CD4-positive, alpha-beta T cell treated with Interleukin-21 for 1 hour (primary cell): ENCODE measurements around the gene ITGA2B.
A peak's percentile ranks its signal among the peaks of the same experiment; 100 is the strongest.
"Not testable (repeated sequence)": the region's sequence is repeated elsewhere in the genome, so short reads cannot be mapped to it uniquely, and the experiment has no call there.

Experiments
- DNase-seq: peaks from one replicate; pipeline ENCODE4 v3.0.0-alpha.2; 2020

Gene ITGA2B

DNA sequence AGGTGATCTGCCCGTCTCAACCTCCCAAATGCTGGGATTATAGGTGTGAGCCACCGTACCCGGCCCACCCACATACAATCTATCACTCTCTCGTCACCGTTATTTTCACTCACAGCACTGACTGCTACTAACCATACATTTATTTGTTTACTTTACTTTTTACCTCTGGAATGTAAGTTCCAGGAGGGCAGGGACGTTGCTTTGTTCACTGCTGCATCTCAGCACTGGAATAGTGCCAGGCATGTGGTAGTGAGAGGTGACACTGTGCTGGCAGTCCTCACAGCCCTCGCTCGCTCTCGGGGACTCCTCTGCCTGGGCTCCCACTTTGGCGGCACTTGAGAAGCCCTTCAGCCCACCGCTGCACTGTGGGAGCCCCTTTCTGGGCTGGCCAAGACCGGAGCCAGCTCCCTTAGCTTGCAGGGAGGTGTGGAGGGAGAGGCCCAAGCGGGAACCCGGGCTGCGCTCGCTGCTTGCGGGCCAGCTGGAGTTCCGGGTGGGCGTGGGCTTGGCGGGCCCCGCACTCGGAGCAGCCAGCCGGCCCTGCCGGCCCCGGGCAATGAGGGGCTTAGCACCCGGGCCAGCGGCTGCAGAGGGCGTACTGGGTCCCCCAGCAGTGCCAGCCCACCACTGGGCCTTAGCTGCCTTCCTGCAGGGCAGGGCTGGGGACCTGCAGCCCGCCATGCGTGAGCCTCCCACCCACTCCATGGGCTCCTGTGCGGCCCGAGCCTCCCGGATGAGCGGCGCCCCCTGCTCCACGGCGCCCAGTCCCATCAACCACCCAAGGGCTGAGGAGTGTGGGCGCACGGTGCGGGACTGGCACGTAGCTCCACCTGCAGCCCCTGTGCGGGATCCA lies 20.8 kb downstream of the ITGA2B start:
- not testable (repeated sequence) for DNase-seq

DNA sequence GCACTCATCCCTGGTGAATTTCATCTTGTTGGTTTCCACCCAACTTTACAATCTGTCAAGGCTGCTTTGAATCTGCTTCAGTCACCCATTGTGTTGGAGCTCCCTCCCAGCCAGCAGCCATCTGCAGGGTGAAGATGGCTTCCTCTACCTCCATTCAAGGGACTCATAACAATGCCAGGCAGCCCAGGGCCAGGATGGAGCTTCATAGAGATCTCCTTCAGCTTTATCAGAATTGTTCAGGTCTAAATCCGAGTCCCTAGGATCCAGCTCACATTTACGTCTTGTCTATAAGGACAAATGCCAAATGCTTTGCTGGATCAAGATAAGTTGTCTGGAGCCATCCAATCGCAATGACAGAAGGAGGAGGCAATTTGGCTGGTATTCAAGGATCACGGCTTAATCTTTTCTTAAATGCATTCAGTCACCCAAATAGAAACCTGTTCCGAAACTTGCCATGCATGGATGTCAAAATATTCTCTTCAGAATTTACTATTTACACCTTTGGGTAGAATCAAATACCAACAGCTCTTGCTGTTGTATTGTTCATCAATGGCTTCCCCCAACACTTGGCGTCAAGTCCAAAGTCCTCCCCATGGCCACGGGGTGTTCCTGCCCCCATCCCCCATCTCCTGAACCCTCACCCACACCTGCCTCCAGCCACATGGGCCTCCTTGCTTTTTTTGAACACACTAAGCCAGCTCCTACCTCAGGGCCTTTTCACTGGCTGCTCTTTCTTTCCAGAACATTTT lies 22.0 kb downstream of the ITGA2B start:
- DNase-seq, result no peak

DNA sequence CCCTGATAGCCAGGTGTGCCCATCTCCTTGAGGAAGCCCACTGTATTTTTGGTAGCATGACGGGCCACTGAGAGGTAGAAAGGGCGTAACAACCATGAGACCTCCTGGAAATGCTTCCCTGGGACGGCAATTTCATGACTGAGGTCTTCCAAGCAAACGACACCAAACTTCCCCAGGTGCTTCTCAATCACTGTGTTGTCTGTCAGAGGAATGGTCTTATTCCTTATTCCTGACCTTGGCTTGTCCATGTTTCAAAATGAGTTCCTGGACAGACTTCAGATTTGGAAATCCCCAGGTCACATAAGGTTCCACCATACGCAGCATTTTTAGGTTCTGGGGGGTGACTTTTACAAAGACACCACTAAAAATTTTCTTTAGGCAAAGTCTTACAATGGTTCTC lies 24.4 kb downstream of the ITGA2B start:
- DNase-seq, result not testable (repeated sequence)

DNA sequence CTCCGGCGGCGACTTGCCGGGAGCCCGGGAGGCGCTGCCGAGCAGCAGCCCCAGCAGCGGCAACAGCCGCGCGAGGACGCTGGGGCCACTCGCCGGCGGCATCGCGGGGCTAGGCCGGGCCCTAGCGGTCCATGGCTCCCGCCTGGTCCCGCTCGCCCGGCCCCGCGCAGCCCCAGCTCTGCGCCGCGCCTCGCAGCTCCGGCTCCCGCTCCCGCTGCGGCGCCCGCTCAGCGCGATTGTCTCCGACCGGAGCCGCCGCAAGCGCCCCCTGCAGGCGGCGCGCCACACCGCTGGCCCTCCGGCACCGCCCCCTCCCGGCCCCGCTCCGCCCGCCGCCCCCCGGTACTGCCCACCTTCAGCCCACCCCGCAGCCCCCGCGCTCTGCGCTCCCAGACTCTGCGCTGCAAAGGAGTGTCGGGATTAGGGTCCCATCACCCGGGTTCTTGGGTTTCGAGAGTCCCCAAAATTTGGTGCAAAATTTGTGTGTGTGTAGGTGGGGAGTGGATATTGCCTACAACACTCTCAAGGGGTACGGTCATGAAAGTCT lies 25.8 kb downstream of the ITGA2B start, which contains the start of gene FAM171A2:
FAM171A2 (minus strand) TSS at position 241 of the 547 bp plus-strand sequence; CDS start at position 102, 139 bp downstream.
- peak; percentile 70 for DNase-seq

DNA sequence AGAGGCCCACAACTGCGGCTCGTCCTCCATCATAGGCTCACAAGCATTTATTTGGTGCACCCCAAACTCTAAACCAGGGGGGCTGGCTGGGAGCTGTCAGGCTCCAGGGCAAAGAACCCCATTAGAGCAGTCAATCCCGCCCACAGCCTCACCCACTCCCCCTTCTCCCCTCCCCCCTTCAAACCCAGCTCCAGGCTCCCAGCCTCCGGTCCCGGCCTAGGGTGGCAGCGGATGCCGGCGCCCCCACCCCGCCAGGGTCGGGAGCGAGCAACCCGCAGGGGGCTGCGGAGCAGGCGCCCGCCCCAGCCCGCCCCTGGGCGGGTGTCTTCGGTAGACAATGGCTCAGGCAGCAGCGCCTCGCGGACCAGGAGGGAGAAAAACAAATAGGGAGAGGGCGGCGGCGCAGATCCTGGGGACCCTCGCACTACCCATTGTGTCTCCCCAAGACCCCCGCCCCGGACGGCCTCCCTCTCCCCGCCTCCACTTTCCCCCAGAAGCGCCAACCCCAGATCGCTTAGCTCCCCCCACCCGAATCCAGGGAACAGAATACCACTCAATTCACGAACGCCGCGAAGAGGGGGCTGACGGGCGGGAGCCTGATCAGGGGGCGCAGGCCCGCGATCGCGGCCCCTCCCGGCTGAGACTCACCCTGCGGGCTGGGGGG lies 26.4 kb downstream of the ITGA2B start:
- DNase-seq, result no peak

DNA sequence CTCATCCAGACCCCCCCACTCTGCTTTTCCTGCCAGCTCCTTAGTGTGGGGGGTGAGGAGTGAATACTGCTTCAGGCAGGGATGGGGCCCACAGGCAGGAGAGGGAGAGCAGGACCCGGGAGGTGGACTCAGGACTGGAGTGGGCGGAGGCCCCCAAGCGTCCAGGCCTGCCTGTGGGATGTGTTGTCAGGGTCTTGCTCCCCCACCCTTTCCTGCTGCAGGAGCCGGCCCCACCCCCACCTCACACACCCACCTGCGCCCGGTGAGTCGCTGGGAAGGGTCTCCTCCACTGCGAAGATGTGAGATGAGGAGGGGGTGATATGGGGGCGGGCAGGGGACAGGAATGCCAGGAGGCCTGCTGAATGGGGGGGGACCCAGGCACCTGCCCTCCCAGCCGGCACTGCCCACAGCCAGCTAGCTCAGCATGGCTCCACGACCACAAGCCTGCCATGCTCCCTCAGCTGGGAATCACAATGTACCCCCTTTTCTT lies 26.9 kb downstream of the ITGA2B start:
- DNase-seq, result no peak

DNA sequence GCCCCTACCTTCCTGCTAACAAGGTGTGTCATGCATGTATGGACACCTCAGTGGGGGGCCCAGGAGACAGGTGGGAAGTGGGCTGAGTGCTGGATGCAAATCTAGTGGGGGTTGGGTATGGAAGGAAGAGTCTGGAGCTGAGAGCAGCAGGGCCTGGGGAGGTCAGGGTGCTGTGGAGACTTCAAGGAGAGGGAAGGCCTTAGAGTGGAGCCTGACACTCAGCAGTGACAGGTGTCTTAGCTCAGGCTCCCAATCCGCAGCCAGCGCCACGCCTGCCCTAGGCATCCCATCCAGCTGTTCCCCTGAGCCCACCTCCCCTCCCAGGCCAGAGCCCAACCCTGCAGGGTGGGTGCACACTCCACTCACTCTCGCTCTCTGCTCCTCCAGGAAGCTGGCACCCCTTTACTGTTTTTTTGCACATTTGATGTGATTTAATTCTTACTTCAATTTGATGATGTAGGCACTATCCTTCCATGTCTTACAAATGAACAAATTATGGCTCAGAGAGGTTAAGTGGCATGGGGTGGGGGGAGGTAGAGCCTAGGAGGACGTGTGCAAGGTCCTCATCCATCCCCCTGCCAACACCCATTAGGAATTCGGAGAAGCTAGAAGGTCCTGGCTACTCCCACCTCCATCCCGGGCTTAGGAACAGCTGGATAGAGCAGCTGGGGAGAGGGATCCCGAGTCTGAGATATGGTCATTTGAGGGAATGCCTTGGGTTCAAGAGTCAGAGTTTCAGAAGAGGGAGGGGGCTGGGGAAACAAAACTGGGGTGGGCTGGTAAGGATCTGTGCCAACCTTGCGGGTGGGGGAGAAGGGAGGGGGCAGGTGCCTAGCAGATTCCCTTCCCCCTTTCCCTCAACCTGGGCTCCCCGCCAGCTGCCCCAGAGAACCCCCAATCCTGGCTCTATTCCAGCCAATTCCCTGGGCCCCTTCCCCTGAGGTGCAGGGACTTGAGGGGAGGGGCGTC lies 27.9 kb downstream of the ITGA2B start:
- no peak for DNase-seq

DNA sequence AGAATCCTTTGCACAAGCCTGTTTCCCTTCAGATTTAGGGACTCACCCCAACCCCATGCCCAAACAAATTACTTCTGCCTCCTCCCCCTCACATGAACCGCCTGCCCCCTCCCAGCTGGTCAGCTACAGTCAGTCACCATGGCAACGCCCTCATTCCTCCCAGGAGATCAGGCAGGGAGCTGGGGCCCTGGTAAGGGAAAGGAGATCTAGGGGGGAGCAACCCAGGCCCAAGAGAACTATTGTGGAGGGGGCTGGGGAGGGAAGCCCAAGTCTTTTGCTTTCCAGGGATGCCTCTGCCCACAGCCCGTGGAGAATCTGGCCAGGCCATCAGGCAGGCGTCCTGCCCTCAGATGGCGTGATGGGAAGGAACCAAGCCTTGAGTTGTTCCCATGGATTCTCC lies 28.6 kb downstream of the ITGA2B start:
- DNase-seq, result no peak

DNA sequence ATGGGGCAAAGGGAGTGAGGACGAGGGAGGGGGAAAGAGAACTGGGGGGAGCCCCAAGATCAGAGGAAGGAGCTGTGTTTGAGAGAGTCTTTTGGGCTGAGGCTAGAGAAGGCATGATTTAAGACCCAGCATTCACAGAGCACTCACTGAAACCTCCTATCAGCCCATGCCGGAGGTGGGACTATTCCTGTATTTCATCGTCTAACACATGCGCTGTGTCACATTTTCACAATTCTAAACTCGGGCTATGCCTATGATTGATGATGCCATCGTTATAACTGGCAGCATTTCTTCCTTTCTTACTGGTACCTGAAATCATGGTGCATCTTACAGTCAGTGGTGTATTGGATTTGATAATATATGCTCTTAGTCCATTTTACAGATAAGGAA lies 29.3 kb downstream of the ITGA2B start:
- no peak for DNase-seq

DNA sequence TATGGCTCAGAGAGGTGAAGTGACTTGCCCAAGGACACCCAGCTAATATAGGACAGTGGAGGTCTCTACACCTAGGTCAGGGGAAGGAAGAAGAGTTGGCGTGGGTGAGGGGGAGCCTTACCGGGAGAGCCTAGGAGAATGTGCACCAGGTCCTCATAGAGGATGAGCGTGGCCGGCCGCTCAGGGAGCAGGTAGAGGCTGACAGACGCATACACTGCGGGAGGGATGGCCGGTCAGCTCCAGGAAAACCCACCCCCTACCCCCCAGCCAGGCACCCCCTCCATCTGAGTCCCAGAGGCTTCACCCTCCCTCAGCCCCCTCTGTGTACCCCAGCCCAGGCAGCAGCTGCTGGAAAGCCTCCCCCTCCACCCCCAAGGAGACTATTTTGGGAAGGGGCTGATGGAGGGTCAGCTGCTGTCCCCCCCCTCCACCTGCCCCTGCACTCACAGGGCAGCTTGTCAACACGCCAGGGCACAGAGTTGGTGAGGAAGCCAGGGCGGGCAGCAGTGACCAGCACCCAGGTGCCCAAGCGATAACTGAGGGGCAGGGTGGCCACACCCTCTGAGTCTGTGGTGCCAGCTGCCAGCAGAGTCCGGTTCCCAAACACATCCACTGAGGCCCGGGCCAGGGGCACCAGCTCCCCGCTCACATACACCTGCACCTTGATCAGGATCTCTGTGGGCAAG lies 29.8 kb downstream of the ITGA2B start:
- no peak for DNase-seq

DNA sequence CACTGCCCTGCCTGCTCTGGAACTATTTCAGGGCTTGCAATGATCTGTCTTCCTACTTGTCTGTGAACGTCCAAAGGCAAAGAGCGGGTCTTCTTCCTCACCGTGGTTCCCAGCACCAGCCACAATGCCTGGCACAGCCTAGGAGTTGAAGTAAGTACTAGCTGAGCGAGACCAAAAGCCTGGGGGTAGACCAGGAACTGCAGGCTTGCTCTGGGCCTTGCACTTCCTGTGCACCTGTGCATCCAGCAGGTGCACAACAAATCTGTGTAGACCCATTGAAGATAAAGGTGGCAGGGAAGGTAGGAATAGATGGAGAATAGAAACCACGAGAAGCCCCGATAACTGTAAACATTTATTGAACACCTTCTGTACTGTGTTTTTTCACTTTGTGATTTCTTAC lies 30.4 kb downstream of the ITGA2B start:
- no peak for DNase-seq

DNA sequence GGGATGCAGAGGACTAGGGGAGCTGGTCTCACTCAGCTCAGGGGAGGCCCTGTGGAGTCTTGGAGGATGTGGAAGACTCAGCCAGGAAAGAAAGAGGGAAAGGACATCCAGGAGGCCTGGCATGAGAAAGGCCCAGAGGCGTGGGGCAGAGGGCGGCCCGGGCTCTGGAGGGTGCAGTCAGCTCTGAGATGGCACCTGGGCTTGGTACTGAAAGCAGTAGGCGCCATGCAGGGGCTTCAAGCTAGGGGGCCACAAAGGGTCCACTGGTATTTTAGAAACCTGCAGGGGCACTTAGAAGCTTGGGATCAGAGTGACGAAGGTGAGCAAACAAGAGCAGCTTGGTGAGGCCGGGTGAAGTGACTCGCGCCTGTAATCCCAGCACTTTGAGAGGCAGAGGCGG lies 31.4 kb downstream of the ITGA2B start:
- DNase-seq, result no peak

DNA sequence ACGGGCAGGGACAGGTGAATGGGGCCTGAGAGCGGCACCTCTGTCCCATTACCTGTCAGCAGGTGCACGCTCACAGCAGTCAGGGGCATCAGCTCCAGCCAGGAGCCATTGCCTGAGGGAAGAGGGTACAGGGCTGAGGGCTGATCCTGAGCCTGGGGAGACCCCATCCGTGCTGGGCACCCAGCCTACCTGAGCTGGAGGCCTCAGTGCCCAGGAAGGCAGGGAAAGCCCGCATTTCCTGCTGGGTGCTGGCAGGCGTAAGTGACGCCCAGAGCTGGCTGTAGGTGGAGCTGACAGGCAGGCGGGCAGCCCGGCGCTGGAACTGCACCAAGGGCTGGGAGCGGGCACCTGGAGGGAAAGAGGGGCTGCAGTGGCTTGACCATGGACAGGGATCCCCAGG lies 33.2 kb downstream of the ITGA2B start:
- no peak for DNase-seq

DNA sequence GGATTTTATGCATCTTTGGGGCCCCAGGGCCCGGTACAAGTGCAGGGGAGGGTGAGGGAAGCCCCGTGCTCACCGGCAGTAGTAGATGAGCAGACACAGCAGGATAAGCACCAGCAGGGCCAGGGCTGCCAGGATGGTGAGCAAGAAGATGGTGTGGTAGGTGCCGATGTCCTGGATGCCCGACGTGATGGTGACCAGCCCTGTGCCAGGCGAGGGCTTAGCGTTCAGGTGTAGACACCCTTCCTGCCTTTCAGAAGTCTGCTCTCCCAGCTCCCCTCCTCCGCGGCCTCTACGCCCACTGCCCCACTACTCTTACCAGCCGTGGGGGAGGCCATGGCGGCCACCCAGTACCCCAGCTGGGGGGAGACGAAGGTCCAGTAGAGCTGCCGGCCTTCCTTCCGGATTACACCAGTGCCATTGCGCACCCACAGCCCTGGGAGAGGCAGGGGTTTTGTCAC lies 33.8 kb downstream of the ITGA2B start:
- DNase-seq, result no peak

DNA sequence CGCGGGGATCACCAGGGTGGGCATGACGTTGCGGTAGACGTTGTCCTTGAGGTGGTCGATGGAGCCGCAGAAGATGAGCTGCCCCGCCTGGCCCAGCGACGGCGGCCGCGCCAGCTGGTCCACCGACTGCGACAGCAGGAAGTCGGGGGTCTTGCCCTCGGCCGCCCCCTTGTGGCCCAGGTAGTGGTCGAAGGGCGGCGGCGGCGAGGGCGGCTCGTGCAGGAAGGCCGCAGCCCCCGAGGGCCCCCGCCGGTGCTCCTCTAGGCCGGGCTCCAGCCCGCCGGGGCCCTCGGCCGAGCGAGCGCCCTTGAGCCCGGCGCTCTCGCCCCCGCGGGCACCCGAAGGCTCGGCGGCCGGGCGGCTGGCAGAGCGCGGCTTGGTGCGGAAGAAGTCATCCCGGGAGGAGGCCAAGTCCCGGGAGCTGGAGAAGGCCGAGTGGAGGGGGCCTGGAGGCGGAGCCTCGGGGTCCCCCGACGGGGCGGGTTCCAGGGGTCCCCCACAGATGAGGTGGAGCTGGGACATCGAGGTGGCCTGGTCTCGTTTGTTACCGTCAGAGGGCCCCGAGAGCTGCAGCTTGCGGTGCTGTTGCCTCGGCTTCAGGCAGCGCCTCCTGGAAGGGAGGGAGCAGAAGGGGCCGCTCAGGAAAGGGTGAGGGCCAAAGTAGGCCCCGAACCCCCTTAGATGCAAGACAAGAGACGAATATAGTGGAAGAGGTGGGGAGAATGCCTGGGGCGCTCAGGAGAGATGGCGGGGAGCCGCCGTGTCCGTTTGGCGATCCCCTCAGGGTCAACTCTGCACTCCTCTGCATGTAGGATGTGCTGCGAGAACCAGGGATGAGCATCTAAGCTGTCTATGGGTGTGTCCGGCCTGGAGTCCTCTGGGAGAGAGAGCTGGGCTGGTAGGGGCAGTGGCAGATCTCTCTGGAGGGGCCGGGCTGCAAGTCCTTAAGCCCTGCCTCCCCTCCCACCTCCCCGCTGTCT lies 34.6 kb downstream of the ITGA2B start:
- peak; percentile 64 for DNase-seq

DNA sequence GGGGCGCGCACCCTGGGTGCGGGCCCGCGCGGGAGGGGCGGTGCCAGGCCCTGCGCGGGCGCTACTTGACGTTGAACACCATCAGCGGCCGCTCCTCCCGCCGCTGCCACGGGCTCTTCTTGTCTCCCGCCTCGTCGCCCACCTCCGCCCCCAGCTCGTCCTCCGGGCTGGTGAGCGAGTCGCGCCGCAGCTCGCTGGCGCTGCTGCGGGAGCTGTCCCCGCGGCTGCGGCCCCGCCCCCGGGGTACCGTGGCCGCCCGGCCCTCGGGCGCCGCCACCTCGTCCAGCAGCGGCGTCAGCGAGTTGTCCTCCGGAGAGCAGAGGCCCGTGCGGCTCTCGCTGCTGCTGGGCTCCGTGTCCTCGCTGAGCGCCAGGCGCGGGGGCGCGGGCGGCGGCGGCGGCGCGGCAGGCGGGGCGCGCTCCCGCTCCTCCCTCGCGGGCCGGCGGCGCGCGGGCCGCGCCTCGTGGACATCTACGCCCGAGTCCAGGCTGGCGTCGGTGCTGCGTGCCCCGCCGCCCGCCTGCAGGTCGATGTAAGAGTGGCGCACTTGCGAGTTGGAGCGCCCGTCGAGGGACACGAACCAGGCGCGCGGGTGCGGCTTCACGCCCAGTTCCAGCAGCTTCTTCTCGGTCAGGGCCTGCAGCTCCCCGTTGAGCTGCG lies 35.6 kb downstream of the ITGA2B start:
- DNase-seq, result peak; percentile 30

DNA sequence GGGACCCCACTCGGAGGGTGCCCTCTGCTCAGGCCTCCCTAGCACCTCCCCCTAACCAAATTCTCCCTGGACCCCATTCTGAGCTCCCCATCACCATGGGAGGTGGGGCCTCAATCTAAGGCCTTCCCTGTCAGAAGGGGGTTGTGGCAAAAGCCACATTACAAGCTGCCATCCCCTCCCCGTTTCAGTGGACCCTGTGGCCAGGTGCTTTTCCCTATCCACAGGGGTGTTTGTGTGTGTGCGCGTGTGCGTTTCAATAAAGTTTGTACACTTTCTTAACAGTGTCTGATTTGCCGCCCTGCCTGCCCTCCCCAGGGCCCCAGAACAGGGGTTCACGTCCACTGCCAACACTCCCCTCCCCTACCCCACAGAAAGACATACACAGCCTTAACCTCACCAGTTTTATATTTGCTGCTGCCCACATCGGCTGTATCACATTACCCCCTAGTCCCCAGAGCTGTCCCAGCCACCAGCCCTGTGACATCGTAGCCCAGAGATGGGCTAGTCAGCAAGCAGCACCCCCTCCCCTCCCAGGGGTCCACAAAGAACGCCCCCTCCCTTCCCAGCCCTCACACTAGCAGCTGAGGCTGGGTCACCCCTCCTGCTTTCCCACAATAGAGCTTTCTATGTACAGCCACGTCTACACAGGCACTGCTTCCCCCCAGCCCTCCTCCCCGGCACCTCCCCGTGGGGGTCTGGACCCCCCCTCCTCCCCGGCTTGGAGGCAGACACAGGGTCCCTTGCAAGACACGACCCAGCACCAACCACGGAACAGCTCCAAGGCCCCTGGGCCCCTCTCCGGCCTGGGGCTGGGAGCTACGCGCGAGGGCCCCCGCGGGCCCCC lies 36.4 kb downstream of the ITGA2B start:
- no peak for DNase-seq
